ENCODE data around the gene NFKBIL1.

- TF ChIP-seq CTCF (IDR thresholded peaks at IDR 0.05) (no peak), POLR2A (IDR thresholded peaks at IDR 0.05) (no peak)
Measured at GRCh38 chr6:31581434-31582229, 34.2 kb downstream of the NFKBIL1 start.

Data from body of pancreas (tissue), 4 donors.